Neuronal stem cell (in vitro differentiated cells): ENCODE data around the gene PIAS1.

Source experiments
- DNase-seq: peaks from one replicate; pipeline ENCODE4 v3.0.0-alpha.2; 2013; ENCODE audit warnings: low spot score
- H2AFZ ChIP-seq: one replicate; pipeline ENCODE4 v1.6.1; 2013; ENCODE audit warnings: mild to moderate bottlenecking, low read length, inconsistent platforms
- H2AK5ac ChIP-seq: 2 replicates; pipeline ENCODE4 v1.6.1; 2013; ENCODE audit warnings: low read depth, mild to moderate bottlenecking, inconsistent platforms, low read length, moderate library complexity, mixed read lengths
- H2BK120ac ChIP-seq: 2 replicates; pipeline ENCODE4 v1.6.1; 2013; ENCODE audit warnings: low read depth, mild to moderate bottlenecking, inconsistent platforms, low read length, moderate library complexity, mixed read lengths
- H2BK12ac ChIP-seq: one replicate; pipeline ENCODE4 v1.6.1; 2013; ENCODE audit warnings: low read length, inconsistent platforms
- H2BK15ac ChIP-seq: 2 replicates; pipeline ENCODE4 v1.6.1; 2013; ENCODE audit warnings: mild to moderate bottlenecking, low read length, inconsistent platforms, mixed read lengths
- H2BK5ac ChIP-seq: one replicate; pipeline ENCODE4 v1.6.1; 2013; ENCODE audit warnings: inconsistent platforms, mild to moderate bottlenecking, low read length, moderate library complexity
- H3K14ac ChIP-seq: one replicate; pipeline ENCODE4 v1.6.1; 2013; ENCODE audit warnings: low read length, inconsistent platforms
- H3K18ac ChIP-seq: 2 replicates; pipeline ENCODE4 v1.6.1; 2013; ENCODE audit warnings: low read length, inconsistent platforms
- H3K23ac ChIP-seq: 2 replicates; pipeline ENCODE4 v1.6.1; 2013; ENCODE audit warnings: low read depth, mild to moderate bottlenecking, mixed read lengths, low read length, inconsistent platforms; ENCODE audit not compliant: poor library complexity
- H3K27ac ChIP-seq: replicated peaks from 3 replicates; pipeline ENCODE4 v1.5.1; 2013; ENCODE audit warnings: low read length, inconsistent platforms
- H3K27me3 ChIP-seq, 3 experiments: 2 replicates each; pipeline ENCODE4 v1.6.1; 2013; ENCODE audit warnings: low read length in 3 of 3, mild to moderate bottlenecking in 2 of 3, inconsistent platforms in 1 of 3, low read depth in 1 of 3, mixed read lengths in 1 of 3, moderate library complexity in 1 of 3; ENCODE audit not compliant: control insufficient read depth in 3 of 3, insufficient read depth in 3 of 3
- H3K36me3 ChIP-seq, 2 donors: replicated peaks in 1 of 2; 2 replicates each; pipeline ENCODE4 v1.6.1; 2013; ENCODE audit warnings: low read length in 2 of 2; ENCODE audit not compliant: control insufficient read depth in 2 of 2, insufficient read depth in 2 of 2
- H3K4ac ChIP-seq: 2 replicates; pipeline ENCODE4 v1.6.1; 2013; ENCODE audit warnings: inconsistent platforms, mild to moderate bottlenecking, low read length, moderate library complexity
- H3K4me1 ChIP-seq, 2 donors: 1 replicate in 1 of 2; 2 replicates in 1 of 2; pipeline ENCODE4 v1.6.1; 2013; ENCODE audit warnings: low read length in 2 of 2, low read depth in 1 of 2; ENCODE audit not compliant: control insufficient read depth in 2 of 2, insufficient read depth in 1 of 2
- H3K4me2 ChIP-seq: one replicate; pipeline ENCODE4 v1.6.1; 2013; ENCODE audit warnings: mild to moderate bottlenecking, low read length, inconsistent platforms; ENCODE audit not compliant: insufficient read depth, poor library complexity, severe bottlenecking
- H3K4me3 ChIP-seq, 2 donors: 2 replicates each; pipeline ENCODE4 v1.5.1; 2013; ENCODE audit warnings: low read length in 2 of 2, mild to moderate bottlenecking in 2 of 2, inconsistent platforms in 1 of 2, moderate library complexity in 1 of 2
- H3K79me1 ChIP-seq: one replicate; pipeline ENCODE4 v1.6.1; 2013; ENCODE audit warnings: low read depth, mild to moderate bottlenecking, inconsistent platforms, low read length, moderate library complexity
- H3K9ac ChIP-seq: one replicate; pipeline ENCODE4 v1.6.1; 2013; ENCODE audit warnings: mild to moderate bottlenecking, low read depth, low read length, inconsistent platforms; ENCODE audit not compliant: poor library complexity
- H3K9me3 ChIP-seq, 2 donors: replicated peaks in 1 of 2; 2 replicates each; pipeline versions ENCODE3 to v1.6.1; 2013; ENCODE audit warnings: low read length in 2 of 2, mild to moderate bottlenecking in 2 of 2, inconsistent platforms in 1 of 2, low read depth in 1 of 2, mixed read lengths in 1 of 2, moderate library complexity in 1 of 2; ENCODE audit not compliant: control insufficient read depth in 2 of 2, insufficient read depth in 1 of 2
- H4K8ac ChIP-seq: one replicate; pipeline ENCODE4 v1.6.1; 2013; ENCODE audit warnings: low read depth, mild to moderate bottlenecking, inconsistent platforms, low read length, moderate library complexity
- H4K91ac ChIP-seq: one replicate; pipeline ENCODE4 v1.6.1; 2013; ENCODE audit warnings: low read length, low read depth, mild to moderate bottlenecking, inconsistent platforms; ENCODE audit not compliant: poor library complexity
- WGBS, 2 donors: extraction: QIAGEN DNeasy Blood & Tissue Kit; methylation state at CpG; one replicate each; pipeline ENCODE4 v1.1.7; 2013; ENCODE audit warnings: missing lambda C conversion rate in 2 of 2, mixed read lengths in 1 of 2; ENCODE audit not compliant: insufficient read length in 2 of 2, insufficient replicate concordance in 1 of 2; ENCODE audit errors: extremely low coverage in 2 of 2; 5-methylcytosine and 5-hydroxymethylcytosine counted together

The PIAS1 gene

GRCh38 chr15:68051109-68051508, 3.0 kb upstream of the PIAS1 start:
- H3K14ac ChIP-seq: no peak overlapping the region
- no peak overlapping the region for H2BK5ac ChIP-seq
- H3K18ac ChIP-seq: no peak overlapping the region
- no peak overlapping the region for H3K9ac ChIP-seq
- H3K36me3 ChIP-seq: no peaks in the 10 kb centered on the region
- H3K27ac ChIP-seq: no peak overlapping the region
- H3K23ac ChIP-seq: no peak overlapping the region
- no peak overlapping the region for H4K8ac ChIP-seq
- H3K27me3 ChIP-seq: no peaks in the 10 kb centered on the region
- no peak overlapping the region for H3K4ac ChIP-seq
- no peak overlapping the region for H2BK120ac ChIP-seq
- H2AFZ ChIP-seq: no peak overlapping the region
- H3K4me1 ChIP-seq: peaks cover 0 to 2% of the 10 kb centered on the region in 2 donors
- no peak for DNase-seq
- no peak overlapping the region for H2BK15ac ChIP-seq
- H3K79me1 ChIP-seq: no peaks in the 10 kb centered on the region
- H2BK12ac ChIP-seq: no peak overlapping the region
- no peak overlapping the region for H3K4me2 ChIP-seq
- no peak overlapping the region for H2AK5ac ChIP-seq
- peaks cover 0 to 2% of the 10 kb centered on the region in 2 donors for H3K9me3 ChIP-seq
- no peak overlapping the region for H3K4me3 ChIP-seq
- H4K91ac ChIP-seq: no peak overlapping the region
- no CpG with 5 or more reads among the region's 2 CpGs for WGBS, 2 donors

- Histone ChIP-seq H2BK15ac (no peak overlapping the region), H3K4ac (no peak overlapping the region), H3K9ac (no peak overlapping the region), H3K14ac (no peak overlapping the region), H2BK5ac (no peak overlapping the region), H3K4me2 (no peak overlapping the region), H3K79me1 (no peaks in the 10 kb centered on the region), H2AFZ (no peak overlapping the region), H3K18ac (no peak overlapping the region), H2AK5ac (no peak overlapping the region), H2BK12ac (no peak overlapping the region), H2BK120ac (no peak overlapping the region), H3K4me3 (no peak overlapping the region), H3K9me3 (peaks cover 0 to 2% of the 10 kb centered on the region in 2 donors), H3K27ac (no peak overlapping the region), H3K4me1 (peaks cover 0 to 2% of the 10 kb centered on the region in 2 donors), H3K27me3 (no peaks in the 10 kb centered on the region), H3K36me3 (no peaks in the 10 kb centered on the region), H4K91ac (no peak overlapping the region), H4K8ac (no peak overlapping the region), H3K23ac (no peak overlapping the region)
- no peak for DNase-seq
- WGBS, 2 donors: no CpG with 5 or more reads among the region's 1 CpG
Measured at GRCh38 chr15:68051907-68052306, 2.2 kb upstream of the PIAS1 start.

- Histone ChIP-seq H3K36me3 (no peaks in the 10 kb centered on the region), H2BK12ac (no peak overlapping the region)
- WGBS, 2 donors: no CpG with 5 or more reads among the region's 4 CpGs
Measured at GRCh38 chr15:68052431-68052830, 1.7 kb upstream of the PIAS1 start.

GRCh38 chr15:68053001-68053400, 1.1 kb upstream of the PIAS1 start:
- H3K4me2 ChIP-seq: no peak overlapping the region
- peaks cover 3 to 9% of the 10 kb centered on the region in 2 donors for H3K4me1 ChIP-seq
- H3K79me1 ChIP-seq: no peaks in the 10 kb centered on the region
- no peaks in the 10 kb centered on the region for H3K27me3 ChIP-seq
- H3K36me3 ChIP-seq: no peaks in the 10 kb centered on the region
- no peak overlapping the region for H2BK15ac ChIP-seq
- no peak overlapping the region for H2BK120ac ChIP-seq
- no peak overlapping the region for H2BK12ac ChIP-seq
- no peak overlapping the region for H4K8ac ChIP-seq
- H3K4ac ChIP-seq: no peak overlapping the region
- no CpG with 5 or more reads among the region's 6 CpGs for WGBS, 2 donors
- no peak overlapping the region for H4K91ac ChIP-seq
- H2BK5ac ChIP-seq: no peak overlapping the region
- H3K18ac ChIP-seq: no peak overlapping the region
- H2AK5ac ChIP-seq: no peak overlapping the region
- peaks cover 0 to 2% of the 10 kb centered on the region in 2 donors for H3K9me3 ChIP-seq
- no peak for DNase-seq
- no peak overlapping the region for H3K23ac ChIP-seq
- H3K14ac ChIP-seq: no peak overlapping the region
- no peak overlapping the region for H3K27ac ChIP-seq
- no peak overlapping the region for H3K4me3 ChIP-seq
- H2AFZ ChIP-seq: no peak overlapping the region
- H3K9ac ChIP-seq: no peak overlapping the region

More at GRCh38 chr15:68052431-68052830, 1.7 kb upstream of the PIAS1 start:
- Histone ChIP-seq H3K18ac (no peak overlapping the region), H3K9ac (no peak overlapping the region), H2BK5ac (no peak overlapping the region), H2AK5ac (no peak overlapping the region), H3K4me3 (no peak overlapping the region), H4K91ac (no peak overlapping the region), H3K9me3 (peaks cover 0 to 2% of the 10 kb centered on the region in 2 donors), H3K23ac (no peak overlapping the region), H2BK120ac (no peak overlapping the region), H4K8ac (no peak overlapping the region), H2AFZ (no peak overlapping the region), H3K14ac (no peak overlapping the region), H3K4ac (no peak overlapping the region), H3K4me1 (peaks cover 2 to 4% of the 10 kb centered on the region in 2 donors), H3K27ac (no peak overlapping the region), H2BK15ac (no peak overlapping the region), H3K27me3 (no peaks in the 10 kb centered on the region), H3K79me1 (no peaks in the 10 kb centered on the region), H3K4me2 (no peak overlapping the region)
- no peak for DNase-seq
